OCI-LY1 (cell line): ENCODE results near the gene COL25A1.

Experiments used
- H2AFZ ChIP-seq: fragments of 200-600 bp; sonication (generic), shearing (Covaris generic); 2 replicates; pipeline ENCODE4 v1.6.0; 2014; ENCODE audit warnings: antibody characterized with exemption, mild to moderate bottlenecking, low read length
- H3F3A ChIP-seq: fragments of 200-600 bp; sonication (generic), shearing (Covaris generic); 2 replicates; pipeline ENCODE4 v1.6.0; 2014; ENCODE audit warnings: mild to moderate bottlenecking, antibody characterized with exemption, low read length, moderate library complexity; ENCODE audit not compliant: insufficient read depth
- H3K27ac ChIP-seq: fragments of 200-600 bp; sonication (generic); 2 replicates; pipeline ENCODE4 v1.5.1; 2014; ENCODE audit warnings: low read length, mixed run types, mild to moderate bottlenecking, low read depth; ENCODE audit not compliant: poor library complexity, severe bottlenecking
- H3K27me3 ChIP-seq: fragments of 200-600 bp; sonication (generic); 2 replicates; pipeline ENCODE4 v1.6.0; 2014; ENCODE audit warnings: antibody characterized with exemption, mild to moderate bottlenecking, low read length, moderate library complexity; ENCODE audit not compliant: insufficient read depth
- H3K36me3 ChIP-seq: fragments of 200-600 bp; sonication (generic); 2 replicates; pipeline ENCODE4 v1.6.1; 2014; ENCODE audit warnings: mild to moderate bottlenecking, antibody characterized with exemption, low read length, moderate library complexity, mixed read lengths; ENCODE audit not compliant: insufficient read depth
- H3K4me1 ChIP-seq: fragments of 200-600 bp; sonication (generic); 2 replicates; pipeline ENCODE4 v1.5.1; 2014; ENCODE audit warnings: mild to moderate bottlenecking, low read length, moderate library complexity; ENCODE audit not compliant: insufficient read depth, severe bottlenecking
- H3K4me2 ChIP-seq: fragments of 200-600 bp; sonication (generic), shearing (Covaris generic); 2 replicates; pipeline ENCODE4 v1.6.1; 2014; ENCODE audit warnings: low read length
- H3K4me3 ChIP-seq: fragments of 200-600 bp; sonication (generic); 2 replicates; pipeline ENCODE4 v1.5.1; 2014; ENCODE audit warnings: low read length, low read depth, mild to moderate bottlenecking, mixed read lengths; ENCODE audit not compliant: poor library complexity, severe bottlenecking
- H3K79me2 ChIP-seq: fragments of 200-600 bp; shearing (Covaris generic); 2 replicates; pipeline ENCODE4 v1.6.1; 2016; ENCODE audit warnings: mixed run types, low read length, mixed read lengths; ENCODE audit not compliant: insufficient read depth
- H3K9ac ChIP-seq: fragments of 200-600 bp; sonication (generic), shearing (Covaris generic); 2 replicates; pipeline ENCODE4 v1.6.1; 2014; ENCODE audit warnings: mild to moderate bottlenecking, low read length, mixed read lengths
- H3K9me2 ChIP-seq: fragments of 200-600 bp; sonication (generic), shearing (Covaris generic); 2 replicates; pipeline ENCODE4 v1.6.1; 2014; ENCODE audit warnings: low read depth, mild to moderate bottlenecking, low read length, mixed read lengths
- H3K9me3 ChIP-seq: fragments of 200-600 bp; shearing (Covaris generic); 2 replicates; pipeline ENCODE4 v1.6.1; 2014; ENCODE audit warnings: low read length, mixed read lengths
- H4K20me1 ChIP-seq: fragments of 200-600 bp; sonication (generic), shearing (Covaris generic); 2 replicates; pipeline ENCODE4 v1.6.0; 2016; ENCODE audit warnings: mild to moderate bottlenecking, low read length; ENCODE audit not compliant: insufficient read depth
- EZH2 ChIP-seq: fragments of 200-600 bp; sonication (generic), shearing (Covaris generic); IDR thresholded peaks from 2 replicates; pipeline ENCODE4 v1.8.0; 2017; ENCODE audit warnings: borderline replicate concordance, mixed run types, mild to moderate bottlenecking, antibody characterized with exemption, low read length, moderate library complexity, mixed read lengths
- TF ChIP-seq, protein P1 (sequence below): fragments of 200-600 bp; sonication (generic), shearing (Covaris generic); IDR thresholded peaks from 2 replicates; pipeline ENCODE4 v1.5.1; 2017; ENCODE audit warnings: mild to moderate bottlenecking, antibody characterized with exemption, low read length, moderate library complexity, mixed read lengths

COL25A1 gene

DNA sequence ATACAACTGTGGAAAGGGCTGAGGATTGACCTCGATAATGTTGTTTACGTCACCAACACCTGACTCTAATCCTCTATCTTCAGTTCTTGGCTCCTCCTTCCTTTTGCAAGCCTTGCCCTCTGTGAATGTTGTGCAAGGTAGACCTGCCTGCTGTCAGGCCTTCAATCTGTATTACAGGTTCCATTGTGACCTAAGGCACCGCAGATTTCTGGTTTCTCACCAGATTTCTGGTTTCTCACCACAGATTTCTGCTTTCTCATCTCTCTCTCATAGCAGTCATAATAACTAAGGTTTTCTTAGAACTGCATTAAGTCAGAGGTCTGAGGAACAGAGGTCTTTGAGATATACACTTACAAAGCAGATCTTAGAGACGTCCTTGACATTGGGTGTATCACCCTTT lies 488.1 kb downstream of the COL25A1 start:
- Histone ChIP-seq H3K79me2 (no peaks in the 10 kb centered on the region), H3K9me2 (no peaks in the 10 kb centered on the region), H3K36me3 (no peaks in the 10 kb centered on the region), H3K27ac (no peak overlapping the region), H3K4me1 (no peaks in the 10 kb centered on the region), H3K4me2 (no peak overlapping the region), H2AFZ (no peak overlapping the region), H3K9me3 (no peaks in the 10 kb centered on the region), H3F3A (no peaks in the 10 kb centered on the region), H4K20me1 (no peaks in the 10 kb centered on the region), H3K27me3 (no peaks in the 10 kb centered on the region), H3K4me3 (no peak overlapping the region), H3K9ac (no peak overlapping the region)
- TF ChIP-seq, protein P1, sequence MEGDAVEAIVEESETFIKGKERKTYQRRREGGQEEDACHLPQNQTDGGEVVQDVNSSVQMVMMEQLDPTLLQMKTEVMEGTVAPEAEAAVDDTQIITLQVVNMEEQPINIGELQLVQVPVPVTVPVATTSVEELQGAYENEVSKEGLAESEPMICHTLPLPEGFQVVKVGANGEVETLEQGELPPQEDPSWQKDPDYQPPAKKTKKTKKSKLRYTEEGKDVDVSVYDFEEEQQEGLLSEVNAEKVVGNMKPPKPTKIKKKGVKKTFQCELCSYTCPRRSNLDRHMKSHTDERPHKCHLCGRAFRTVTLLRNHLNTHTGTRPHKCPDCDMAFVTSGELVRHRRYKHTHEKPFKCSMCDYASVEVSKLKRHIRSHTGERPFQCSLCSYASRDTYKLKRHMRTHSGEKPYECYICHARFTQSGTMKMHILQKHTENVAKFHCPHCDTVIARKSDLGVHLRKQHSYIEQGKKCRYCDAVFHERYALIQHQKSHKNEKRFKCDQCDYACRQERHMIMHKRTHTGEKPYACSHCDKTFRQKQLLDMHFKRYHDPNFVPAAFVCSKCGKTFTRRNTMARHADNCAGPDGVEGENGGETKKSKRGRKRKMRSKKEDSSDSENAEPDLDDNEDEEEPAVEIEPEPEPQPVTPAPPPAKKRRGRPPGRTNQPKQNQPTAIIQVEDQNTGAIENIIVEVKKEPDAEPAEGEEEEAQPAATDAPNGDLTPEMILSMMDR: no peak
- no peak for TF ChIP-seq EZH2

DNA sequence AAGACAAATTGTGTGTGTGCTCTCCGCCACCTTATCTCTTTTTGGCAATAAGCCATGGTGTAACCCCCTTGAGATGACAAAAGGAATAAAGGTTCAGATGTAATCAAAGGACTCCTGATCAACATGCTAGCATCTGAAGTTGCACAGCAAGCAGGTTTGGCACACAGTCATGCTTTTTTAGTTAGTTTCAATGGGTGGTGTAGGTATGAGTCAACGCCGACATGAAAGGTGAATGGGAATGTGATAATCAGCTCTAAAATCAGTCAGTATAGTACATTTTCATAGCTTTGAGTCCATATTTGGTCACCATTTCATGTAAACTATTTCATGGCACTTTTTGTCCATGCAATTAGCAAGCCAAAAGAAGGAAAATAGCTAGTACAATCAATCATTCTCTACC lies 489.2 kb downstream of the COL25A1 start:
- Histone ChIP-seq H3K36me3 (no peaks in the 10 kb centered on the region), H3K27ac (no peak overlapping the region), H3K9me3 (no peaks in the 10 kb centered on the region), H2AFZ (no peak overlapping the region), H3F3A (no peaks in the 10 kb centered on the region), H3K79me2 (no peaks in the 10 kb centered on the region), H3K9ac (no peak overlapping the region), H3K9me2 (no peaks in the 10 kb centered on the region), H3K4me1 (no peaks in the 10 kb centered on the region), H3K4me2 (no peak overlapping the region), H4K20me1 (no peaks in the 10 kb centered on the region), H3K27me3 (no peaks in the 10 kb centered on the region), H3K4me3 (no peak overlapping the region)
- no peak for TF ChIP-seq EZH2
- TF ChIP-seq, protein P1: no peak

DNA sequence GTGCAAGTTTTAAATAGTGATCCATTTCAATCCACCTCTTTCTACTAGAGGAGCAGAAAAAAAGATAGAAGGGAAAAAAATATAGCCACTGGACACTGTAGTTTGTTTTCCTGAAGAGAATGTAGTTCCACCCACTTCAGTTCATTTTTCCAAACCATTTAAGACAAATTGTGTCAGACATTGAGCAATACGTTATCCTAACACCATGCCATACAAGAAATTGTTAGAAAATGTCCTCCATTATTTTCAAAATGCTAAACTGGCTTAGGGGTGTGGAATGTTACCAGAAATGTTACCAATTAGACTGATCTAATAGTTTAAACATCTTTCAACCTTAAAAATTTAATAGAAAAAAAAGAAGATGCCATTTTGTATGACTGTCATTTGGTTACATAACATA lies 491.0 kb downstream of the COL25A1 start:
- no peak overlapping the region for H3K4me2 ChIP-seq
- H3K27ac ChIP-seq: no peak overlapping the region
- H2AFZ ChIP-seq: no peak overlapping the region
- H3K4me3 ChIP-seq: no peak overlapping the region
- no peaks in the 10 kb centered on the region for H4K20me1 ChIP-seq
- no peak overlapping the region for H3K9ac ChIP-seq
- TF ChIP-seq EZH2: no peak
- TF ChIP-seq, protein P1: no peak
- H3K9me2 ChIP-seq: no peaks in the 10 kb centered on the region
- no peaks in the 10 kb centered on the region for H3F3A ChIP-seq
- H3K79me2 ChIP-seq: no peaks in the 10 kb centered on the region
- H3K27me3 ChIP-seq: no peaks in the 10 kb centered on the region
- H3K36me3 ChIP-seq: no peaks in the 10 kb centered on the region
- no peaks in the 10 kb centered on the region for H3K9me3 ChIP-seq
- H3K4me1 ChIP-seq: no peaks in the 10 kb centered on the region
